Muscle of back (tissue), 11 donors: ENCODE data around the gene TUBB4B. TPM values are rescaled to one million over a fixed set of nuclear protein-coding genes. Genes with fewer than 3 reads are reported as not detected.
A peak's percentile ranks its signal among the peaks of the same experiment; 100 is the strongest.

Experiments used
- DNase-seq, 3 donors: peaks; one replicate each; pipeline versions ENCODE4 v3.0.0 to v3.0.0-alpha.2; 2013
- polyA plus RNA-seq, 10 donors: library from polyadenylated mRNA; unstranded; fragments of 120-200 nt; gene quantifications; one replicate each; pipeline ENCODE4 v1.2.1, GENCODE V29; 2013; ENCODE audit not compliant: insufficient read length in 10 of 10

TUBB4B gene
- polyA plus RNA-seq, 10 donors, result 125 to 258 (median 160) TPM

DNA sequence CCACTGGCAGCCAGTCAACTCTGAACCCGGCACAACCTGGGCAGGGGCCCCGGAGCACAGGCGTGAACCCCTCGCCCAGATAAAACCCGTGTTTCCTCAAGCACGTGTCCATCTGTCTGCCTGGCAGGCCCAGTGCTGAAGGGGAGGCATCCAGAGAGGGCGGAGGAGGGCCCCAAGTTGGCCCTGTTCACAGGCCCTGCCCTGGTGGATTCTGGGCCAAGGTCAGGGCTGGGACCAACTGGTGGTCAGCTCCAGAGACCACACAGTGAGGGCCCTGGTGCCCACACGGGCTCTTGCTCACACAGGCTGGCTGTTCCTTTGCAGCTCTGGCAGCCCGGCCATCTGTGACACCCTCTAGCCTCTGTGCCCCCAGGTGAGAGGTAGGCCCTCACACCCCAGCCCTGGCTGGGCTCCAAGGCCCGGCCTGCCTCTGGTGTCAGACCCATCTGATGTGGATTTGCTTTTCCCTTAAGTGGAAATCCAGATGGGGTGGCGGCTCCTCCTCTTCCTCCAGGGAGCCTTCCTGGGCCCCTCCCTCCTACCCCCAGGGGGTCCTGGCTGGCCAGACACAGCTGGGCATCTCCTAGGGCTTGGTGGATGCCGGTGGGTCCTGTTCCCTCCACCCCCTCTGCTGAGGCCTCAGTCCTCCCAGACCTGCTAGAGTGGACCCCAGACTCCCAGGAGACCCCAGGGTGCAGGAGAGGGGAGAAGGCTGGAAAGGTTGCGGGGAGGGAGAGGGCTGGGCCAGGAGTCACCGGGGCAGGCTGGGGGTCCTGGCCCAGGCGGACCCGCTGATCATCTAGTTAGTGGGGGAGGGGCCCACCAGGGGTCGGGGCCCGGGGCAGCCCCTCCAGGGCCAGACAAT is 9.5 kb downstream of the TUBB4B start:
- no peak for DNase-seq

- DNase-seq, result no peak
These were observed 10.0 kb downstream of the TUBB4B start, which contains the start of gene STPG3 for GRCh38 chr9:137251194-137251461. Gene STPG3, plus strand, starts transcription at chr9:137251286. Its CDS starts 1 bp downstream, at chr9:137251287.

- no peak for DNase-seq
These were observed 10.6 kb downstream of the TUBB4B start for GRCh38 chr9:137251490-137252268.

DNA sequence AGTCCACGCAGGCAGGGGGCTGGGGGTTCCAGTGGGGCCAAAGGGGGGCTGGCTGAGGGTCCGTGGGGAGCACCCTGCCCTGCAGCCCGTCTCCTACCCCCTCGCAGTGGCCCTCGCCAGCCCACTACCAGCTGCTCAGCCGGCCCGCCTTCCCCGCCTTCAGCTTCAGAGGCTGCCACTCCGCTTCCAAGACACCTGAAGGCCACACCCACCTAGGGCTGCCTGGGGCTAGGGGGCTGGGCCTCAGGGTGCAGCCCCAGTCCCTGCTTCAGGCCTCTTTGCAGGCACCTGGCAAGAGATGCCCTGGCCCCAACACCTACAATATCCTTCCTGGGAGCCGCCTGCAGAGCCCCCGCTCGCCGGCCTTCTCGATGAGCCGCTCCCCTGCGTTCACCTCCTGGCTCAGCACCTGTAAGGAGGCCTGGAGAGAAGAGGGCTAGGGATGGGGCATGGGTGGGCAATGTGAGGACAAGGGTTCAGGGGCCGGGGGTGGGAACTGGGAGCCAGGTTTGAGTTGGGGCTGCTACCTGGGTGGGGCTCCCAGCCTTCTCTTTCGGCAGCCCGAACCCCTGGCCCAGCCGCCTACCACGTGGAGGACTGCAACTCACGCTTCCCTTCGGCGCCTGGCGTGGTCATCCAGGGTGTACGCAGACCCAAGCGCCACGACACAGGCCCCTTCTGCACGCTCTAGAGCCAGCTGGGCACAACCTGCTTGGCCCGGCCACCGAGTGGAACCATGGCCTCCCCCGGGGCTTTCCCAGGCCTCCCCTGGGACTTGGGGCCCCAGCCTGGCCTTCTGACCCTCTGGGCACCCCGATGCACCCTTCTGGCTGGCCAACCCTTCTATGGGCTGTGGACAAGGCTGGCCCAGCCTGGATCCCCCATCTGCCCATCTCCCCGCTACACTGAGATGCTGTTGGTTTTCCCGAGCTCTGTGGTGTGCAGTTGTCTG is 11.7 kb downstream of the TUBB4B start:
- DNase-seq, result no peak

DNA sequence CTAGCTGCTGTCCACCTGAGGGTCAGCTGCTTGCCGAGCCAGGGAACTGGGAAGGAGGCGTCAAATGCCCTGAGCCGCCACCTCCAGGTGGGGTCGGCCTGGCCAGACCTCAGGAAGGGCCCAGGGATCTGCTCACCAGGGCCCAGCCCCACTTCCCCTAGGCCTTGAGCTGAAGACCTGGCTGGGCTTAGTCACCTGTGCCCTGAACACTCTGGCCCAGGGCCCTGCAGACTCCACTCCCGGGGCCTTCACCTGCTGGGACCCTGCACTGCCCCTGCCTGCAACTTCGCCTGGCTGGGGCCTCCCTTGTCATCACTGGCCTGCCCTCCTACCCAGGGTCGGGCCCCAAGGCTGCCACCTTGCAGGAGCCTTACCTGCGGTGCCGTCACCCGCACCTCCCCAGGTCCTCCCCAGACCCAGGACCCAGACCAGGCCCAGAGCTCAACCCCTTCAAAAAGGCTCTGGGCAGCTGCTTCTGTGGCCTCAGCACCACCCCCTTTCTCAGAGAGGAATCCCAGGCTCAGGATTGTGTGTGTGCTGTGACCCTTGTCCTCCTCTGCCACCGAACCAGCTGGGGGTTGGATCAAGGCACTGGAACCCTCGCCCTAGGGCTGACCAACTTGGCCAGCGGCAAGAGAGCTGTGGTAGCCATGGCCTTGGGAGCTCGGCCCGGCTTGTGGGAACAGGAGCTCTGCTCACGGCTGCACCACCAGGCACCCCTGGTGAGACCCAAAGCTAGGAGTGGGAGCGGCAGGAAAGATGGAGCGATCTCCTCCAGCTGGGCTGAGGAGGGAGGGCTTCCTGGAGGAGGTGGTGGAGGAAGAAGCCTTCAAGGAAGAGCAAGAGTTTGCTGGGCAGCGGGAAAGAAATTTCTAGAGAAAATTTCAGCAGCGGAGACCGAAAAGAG is 12.9 kb downstream of the TUBB4B start:
- no peak for DNase-seq

GRCh38 chr9:137254624-137255447 is 13.7 kb downstream of the TUBB4B start, which contains the start of gene NELFB:
Gene NELFB, plus strand, starts transcription at chr9:137255327.
- DNase-seq, result peak; percentile 89 to 96 (median 95)

GRCh38 chr9:137255448-137256114 is 14.5 kb downstream of the TUBB4B start:
- peak in 1 of 3 donors; percentile 54 for DNase-seq

GRCh38 chr9:137256362-137256761 is 15.3 kb downstream of the TUBB4B start:
- no peak for DNase-seq

GRCh38 chr9:137256856-137257255 is 15.8 kb downstream of the TUBB4B start:
- no peak for DNase-seq

DNA sequence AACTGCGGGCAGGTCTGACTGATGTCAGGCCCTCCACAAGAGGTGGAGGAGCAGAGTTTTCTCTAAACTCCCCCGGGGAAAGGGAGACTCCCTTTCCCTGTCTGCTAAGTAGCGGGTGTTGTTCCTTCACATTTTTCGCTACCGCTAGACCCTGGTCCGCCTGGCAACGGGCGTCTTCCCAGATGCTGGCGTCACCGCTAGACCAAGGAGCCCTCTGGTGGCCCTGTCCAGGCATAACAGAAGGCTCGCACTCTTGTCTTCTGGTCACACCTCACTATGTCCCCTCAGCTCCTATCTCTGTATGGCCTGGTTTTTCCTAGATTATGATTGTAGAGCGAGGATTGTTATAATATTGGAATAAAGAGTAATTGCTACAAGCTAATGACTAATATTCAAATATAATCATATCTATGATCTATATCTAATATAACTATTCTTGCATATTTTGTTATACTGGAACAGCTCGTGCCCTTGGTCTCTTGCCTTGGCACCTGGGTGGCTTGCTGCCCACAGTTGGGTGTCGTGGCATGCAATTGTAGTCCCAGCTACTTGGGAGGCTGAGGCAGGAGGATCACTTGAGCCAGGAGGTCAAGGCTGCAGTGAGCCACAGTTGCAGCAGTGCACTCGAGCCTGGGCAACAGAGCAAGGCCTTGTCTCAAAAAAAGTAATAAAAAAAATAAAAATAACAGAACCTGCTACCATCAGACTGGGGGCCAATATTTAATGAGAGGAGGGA is 21.3 kb downstream of the TUBB4B start:
- DNase-seq, result peak in 1 of 3 donors; percentile 49

- DNase-seq, result no peak
These were observed 21.8 kb downstream of the TUBB4B start for GRCh38 chr9:137262909-137263285.

- DNase-seq, result no peak
These were observed 22.4 kb downstream of the TUBB4B start for GRCh38 chr9:137263506-137263905.

GRCh38 chr9:137264067-137264466 is 23.0 kb downstream of the TUBB4B start:
- DNase-seq, result no peak

GRCh38 chr9:137265496-137266161 is 24.5 kb downstream of the TUBB4B start:
- DNase-seq, result no peak

- DNase-seq, result no peak
These were observed 25.1 kb downstream of the TUBB4B start for GRCh38 chr9:137266162-137266527.

DNA sequence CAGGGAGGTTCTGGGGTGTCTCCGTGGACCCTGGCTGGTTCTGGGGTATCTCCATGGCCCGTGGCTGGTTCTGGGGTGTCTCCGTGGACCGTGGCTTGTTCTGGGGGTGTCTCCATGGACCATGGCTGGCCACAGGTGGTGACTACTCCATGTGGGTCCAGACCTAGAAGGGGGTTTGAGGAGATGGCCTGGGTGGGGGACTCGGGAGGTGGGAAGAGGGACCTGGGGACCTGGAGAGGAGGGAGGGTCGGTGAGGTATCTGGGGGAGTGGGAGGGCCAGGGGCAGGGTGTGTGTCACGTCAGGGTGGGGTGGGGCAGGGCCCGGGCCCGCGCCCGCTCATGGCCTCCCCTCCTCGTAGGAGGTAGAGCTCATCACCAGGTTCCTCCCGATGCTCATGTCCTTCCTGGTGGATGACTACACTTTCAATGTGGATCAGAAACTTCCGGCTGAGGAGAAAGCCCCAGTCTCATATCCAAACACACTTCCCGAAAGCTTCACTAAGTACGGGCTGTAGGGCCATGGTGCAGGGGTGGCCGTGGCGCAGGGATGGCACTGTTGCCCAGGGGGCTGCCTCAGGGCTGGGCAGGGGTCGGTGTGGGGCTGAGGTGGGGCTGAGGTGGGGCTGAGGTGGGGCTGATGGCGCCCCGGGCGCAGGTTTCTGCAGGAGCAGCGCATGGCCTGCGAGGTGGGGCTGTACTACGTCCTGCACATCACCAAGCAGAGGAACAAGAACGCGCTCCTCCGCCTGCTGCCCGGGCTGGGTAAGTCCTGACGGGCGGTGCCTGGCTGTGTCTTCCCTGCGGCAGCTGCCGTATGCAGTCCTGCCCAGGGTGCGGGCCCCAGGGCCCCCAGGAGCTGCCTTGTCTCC is 25.7 kb downstream of the TUBB4B start:
- DNase-seq, result no peak

DNA sequence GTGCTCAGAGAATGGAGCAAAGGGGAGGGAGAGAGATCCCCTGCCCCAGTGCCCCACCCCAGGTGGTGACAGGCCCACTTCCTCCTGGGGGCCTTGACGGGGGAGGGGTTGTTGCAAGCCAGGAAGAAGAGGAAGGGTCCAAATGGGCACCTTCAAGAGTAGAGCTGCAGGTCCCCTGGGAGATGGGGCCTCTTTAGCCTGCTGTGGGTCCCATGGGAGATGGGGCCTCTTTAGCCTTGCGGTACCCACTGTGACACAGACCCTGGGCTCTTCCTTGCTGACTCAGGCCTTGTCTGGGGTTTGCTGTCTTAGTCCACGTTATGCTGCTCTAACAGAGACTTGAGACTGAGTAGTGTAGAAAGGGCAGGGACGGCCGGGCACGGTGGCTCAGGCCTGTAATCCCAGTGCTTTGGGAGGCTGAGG is 26.9 kb downstream of the TUBB4B start:
- no peak for DNase-seq
